Measurements from ENCODE around the gene KRT7. TPM values are rescaled to one million over a fixed set of nuclear protein-coding genes. Genes with fewer than 3 reads are reported as not detected.

KRT7 gene
- total RNA-seq, 1 experiment from 2014 or later: 10.0 TPM

GRCh38 chr12:52223406-52224039 lies 9.5 kb upstream of the KRT7 start:
- Histone ChIP-seq H3K79me2 (ENCODE audit: insufficient read depth, low read length) (no peaks in the 10 kb centered on the region), H3K4me2 (ENCODE audit: insufficient read depth, insufficient read length, low read length) (no peak overlapping the region), H3K23me2 (ENCODE audit: insufficient read length, low read depth, low read length, poor library complexity, severe bottlenecking) (no peaks in the 10 kb centered on the region), H4K8ac (replicated peaks; ENCODE audit: insufficient read length, low read depth, low read length) (no peak overlapping the region), H3K4ac (ENCODE audit: low read depth, low read length) (no peak overlapping the region), H2AK5ac (ENCODE audit: insufficient read length, low read length) (no peak overlapping the region), H3T11ph (ENCODE audit: low read length) (no peak overlapping the region), H2BK15ac (ENCODE audit: low read depth, low read length) (no peak overlapping the region), H2BK5ac (ENCODE audit: insufficient read length, low read length) (no peak overlapping the region), H4K20me1 (ENCODE audit: control insufficient read depth, insufficient read depth, insufficient read length) (no peaks in the 10 kb centered on the region), H2BK120ac (ENCODE audit: low read depth, low read length, poor library complexity, severe bottlenecking) (no peak overlapping the region), H2AFZ (ENCODE audit: low read length) (no peak overlapping the region), H2BK20ac (ENCODE audit: low read depth, low read length, poor library complexity, severe bottlenecking) (no peak overlapping the region), H3K79me1 (ENCODE audit: insufficient read depth, low read depth, low read length, poor library complexity, severe bottlenecking) (no peaks in the 10 kb centered on the region), H3K18ac (ENCODE audit: insufficient read length, low read depth, low read length) (no peak overlapping the region), H3K9me3 (ENCODE audit: control insufficient read depth, low read depth, low read length) (no peaks in the 10 kb centered on the region), H3K14ac (ENCODE audit: insufficient read depth, low read length) (no peak overlapping the region), H2BK12ac (ENCODE audit: insufficient read length, low read depth, low read length) (no peak overlapping the region), H3K4me1 (ENCODE audit: insufficient read depth, low read length) (no peaks in the 10 kb centered on the region), H3K56ac (ENCODE audit: insufficient read length, low read depth, low read length) (no peak overlapping the region), H4K5ac (ENCODE audit: insufficient read length, low read depth, low read length) (no peak overlapping the region), H4K91ac (ENCODE audit: insufficient read length, low read depth, low read length) (no peak overlapping the region), H3K27me3 (ENCODE audit: insufficient read depth, low read length) (no peaks in the 10 kb centered on the region; the same call in 1 of the 2 replicates), H3K27ac (ENCODE audit: insufficient read length, low read depth, low read length) (no peak overlapping the region), H3K23ac (ENCODE audit: insufficient read length, low read depth, low read length) (no peak overlapping the region), H3K9ac (ENCODE audit: extremely low read depth, insufficient read length, low read length) (no peak overlapping the region)
- peaks cover 33% of the 10 kb centered on the region for H3K27me3 Mint-ChIP-seq (ENCODE audit: low read depth)
- H3K27ac Mint-ChIP-seq: no peak overlapping the region
- no peak overlapping the region for H3K4me3 Mint-ChIP-seq
- DNase-seq: no peak
- H3K36me3 Mint-ChIP-seq (ENCODE audit: insufficient read depth in 1 of 3, low read depth in 3 of 3): no peaks in the 10 kb centered on the region
- WGBS (ENCODE audit: extremely low coverage, insufficient read length, low lambda C conversion rate): no CpG with 5 or more reads among the region's 5 CpGs
- no peaks in the 10 kb centered on the region for H3K9me3 Mint-ChIP-seq
- TF ChIP-seq CTCF (conservative IDR thresholded peaks at IDR 0.05): no peak
- H3K4me1 Mint-ChIP-seq: peaks cover 0 to 4% of the 10 kb centered on the region in 2 experiments; a peak in 1 of 4 replicates
